Suppressor macrophage treated with lipopolysaccharide for 1 hour (primary cell): Measurements from ENCODE around the gene EEF1AKMT1.

Source experiments
- DNase-seq, 3 donors: peaks; one replicate each; pipeline ENCODE4 v3.0.0-alpha.2; 2020 to 2022

The EEF1AKMT1 gene

DNA sequence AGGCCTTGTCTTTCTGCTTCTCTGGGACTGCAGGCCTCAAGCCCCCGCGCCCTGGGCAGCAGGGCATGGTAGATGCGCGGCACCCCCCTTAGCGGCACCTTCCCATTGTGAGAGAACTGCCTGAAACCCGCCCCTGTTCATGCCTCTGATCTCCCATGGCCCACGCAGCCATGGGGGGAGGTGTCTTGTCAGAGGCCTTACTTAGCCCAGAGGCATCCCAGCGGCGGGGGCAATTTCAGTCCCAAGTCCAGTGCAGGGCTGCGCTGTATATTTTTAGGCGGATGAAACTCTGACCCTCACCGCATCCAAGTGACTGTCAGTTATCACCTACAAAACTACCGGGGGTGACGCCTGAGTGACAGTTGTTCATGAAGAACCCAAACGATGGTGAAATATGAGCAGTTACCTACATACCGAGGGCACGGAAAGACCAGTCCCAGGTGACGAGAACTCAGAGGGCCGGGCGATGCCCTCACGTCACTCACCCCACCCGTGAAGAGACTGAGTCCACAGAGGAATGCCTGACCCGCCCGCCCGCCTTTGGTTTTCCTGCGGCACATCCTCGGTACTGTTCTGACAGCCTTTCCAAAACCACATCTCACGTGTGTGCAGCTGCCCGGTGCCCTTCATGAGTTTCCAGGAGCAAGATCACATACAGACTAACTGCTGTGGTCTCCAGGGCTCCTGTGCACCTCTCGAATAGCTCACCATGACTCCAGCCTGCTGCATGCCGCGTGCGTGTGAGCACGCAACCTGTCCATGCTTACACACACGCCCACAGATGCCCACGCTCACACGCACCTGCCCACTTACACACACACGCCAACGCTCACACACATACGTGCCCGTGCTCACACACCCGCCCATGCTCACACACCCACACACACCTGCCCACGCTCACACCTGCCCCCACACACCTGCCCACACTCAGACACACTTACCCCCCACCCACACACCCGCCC lies 55.9 kb downstream of the EEF1AKMT1 start:
- no peak for DNase-seq

DNA sequence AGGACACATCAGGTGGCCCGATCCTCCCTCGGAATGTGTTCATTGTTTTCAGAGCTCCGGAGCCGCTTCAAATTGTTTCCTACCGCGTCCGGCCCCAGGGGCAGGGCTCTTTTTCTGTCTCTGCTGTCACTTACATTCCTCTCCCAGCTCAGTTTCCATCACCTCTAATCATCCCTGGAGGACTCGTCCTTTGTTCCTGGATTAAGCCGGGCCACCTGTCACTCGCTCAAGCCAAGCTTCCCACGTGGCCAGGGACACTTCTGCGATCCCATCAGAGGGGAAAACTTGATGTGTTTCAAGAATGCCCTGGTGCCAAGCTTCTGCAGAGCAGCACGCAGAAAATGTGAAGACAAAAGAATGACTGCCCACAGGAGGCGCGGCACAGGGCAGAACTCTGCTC lies 56.8 kb downstream of the EEF1AKMT1 start:
- no peak for DNase-seq

DNA sequence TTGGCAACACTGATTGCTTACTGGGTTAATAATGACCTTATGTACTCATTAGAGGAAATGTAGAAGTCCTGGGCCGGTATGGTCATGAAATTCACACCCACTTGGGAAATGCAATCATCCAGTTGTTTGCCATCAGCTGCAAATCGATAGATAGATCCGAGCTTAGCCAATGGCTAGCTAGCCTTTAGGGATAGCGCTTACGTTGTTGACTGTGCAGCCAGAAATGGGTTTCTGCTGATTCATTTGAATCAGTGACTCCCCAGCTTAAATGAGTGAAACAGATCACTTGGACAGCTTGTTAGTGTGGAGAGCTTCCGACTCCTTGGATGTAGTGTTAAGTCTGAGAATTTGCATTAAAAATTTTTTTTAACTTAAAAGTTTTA lies 58.4 kb downstream of the EEF1AKMT1 start:
- DNase-seq: no peak

GRCh38 chr13:20714563-20715329 lies 59.0 kb downstream of the EEF1AKMT1 start:
- DNase-seq: no peak

GRCh38 chr13:20714161-20714560 lies 59.6 kb downstream of the EEF1AKMT1 start:
- no peak for DNase-seq

GRCh38 chr13:20713751-20714150 lies 60.0 kb downstream of the EEF1AKMT1 start:
- DNase-seq: peak in 2 of 3 donors; percentile 15 to 18

DNA sequence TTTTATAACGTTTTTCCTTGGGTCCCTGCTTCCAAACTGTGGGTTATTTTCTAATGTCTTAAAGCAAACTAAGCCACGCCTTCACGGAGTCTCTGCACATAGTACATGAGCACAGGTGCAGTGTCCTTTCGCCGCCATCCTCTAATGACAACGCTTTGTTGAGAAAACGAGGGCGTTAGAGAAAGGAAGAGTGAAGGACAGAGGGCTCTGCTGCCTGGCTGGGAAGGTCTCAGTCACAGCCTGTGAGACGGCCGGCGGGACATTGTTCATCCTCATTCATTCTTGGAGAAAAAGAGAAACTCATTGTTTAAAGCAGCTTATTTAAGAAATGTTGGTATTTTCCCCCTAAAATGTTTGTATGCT lies 60.8 kb downstream of the EEF1AKMT1 start:
- DNase-seq: no peak

- DNase-seq: peak in 1 of 3 donors; percentile 24
These were observed 62.3 kb downstream of the EEF1AKMT1 start for GRCh38 chr13:20711301-20712044.

- no peak for DNase-seq
These were observed 64.0 kb downstream of the EEF1AKMT1 start for GRCh38 chr13:20709782-20710181.

DNA sequence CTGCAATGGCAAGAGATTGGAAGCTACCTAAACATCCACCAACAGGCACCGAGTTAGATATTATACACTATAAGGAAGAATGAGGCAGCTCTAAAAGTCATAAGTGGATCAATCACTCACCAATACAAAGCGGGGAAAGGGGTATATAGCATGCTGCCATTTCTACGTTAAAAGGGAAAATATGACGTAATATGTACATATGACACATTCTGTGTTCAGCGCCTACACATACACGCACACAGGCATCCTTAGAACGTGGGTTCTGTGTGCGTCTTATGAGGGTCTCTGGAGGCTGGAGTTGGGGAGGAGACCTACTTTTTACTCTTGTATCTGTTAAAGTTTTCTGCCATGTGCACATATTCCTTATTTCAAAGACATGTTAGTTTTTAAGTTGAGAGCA lies 64.4 kb downstream of the EEF1AKMT1 start:
- no peak for DNase-seq

GRCh38 chr13:20708216-20708615 lies 65.5 kb downstream of the EEF1AKMT1 start:
- DNase-seq: no peak

DNA sequence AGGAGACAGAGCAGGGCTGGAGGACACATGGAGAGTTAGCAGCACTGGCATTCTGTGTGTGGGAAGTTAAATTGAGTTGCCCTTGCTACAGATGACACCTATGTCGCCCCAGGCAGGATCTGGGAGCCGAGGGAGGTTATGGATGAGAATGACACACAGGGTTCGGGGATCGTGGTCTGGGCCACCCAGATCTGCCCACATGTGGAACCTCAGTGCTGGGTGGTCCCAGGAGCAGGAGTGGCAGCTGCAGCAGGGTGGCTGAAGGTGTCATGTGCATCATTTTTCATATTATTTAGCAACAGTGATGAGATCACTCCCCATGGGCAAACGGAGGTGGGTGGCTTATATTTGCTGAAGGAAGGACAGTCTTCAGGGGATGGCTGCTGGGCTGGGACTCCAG lies 67.1 kb downstream of the EEF1AKMT1 start:
- peak in 2 of 3 donors; percentile 28 to 32 for DNase-seq

DNA sequence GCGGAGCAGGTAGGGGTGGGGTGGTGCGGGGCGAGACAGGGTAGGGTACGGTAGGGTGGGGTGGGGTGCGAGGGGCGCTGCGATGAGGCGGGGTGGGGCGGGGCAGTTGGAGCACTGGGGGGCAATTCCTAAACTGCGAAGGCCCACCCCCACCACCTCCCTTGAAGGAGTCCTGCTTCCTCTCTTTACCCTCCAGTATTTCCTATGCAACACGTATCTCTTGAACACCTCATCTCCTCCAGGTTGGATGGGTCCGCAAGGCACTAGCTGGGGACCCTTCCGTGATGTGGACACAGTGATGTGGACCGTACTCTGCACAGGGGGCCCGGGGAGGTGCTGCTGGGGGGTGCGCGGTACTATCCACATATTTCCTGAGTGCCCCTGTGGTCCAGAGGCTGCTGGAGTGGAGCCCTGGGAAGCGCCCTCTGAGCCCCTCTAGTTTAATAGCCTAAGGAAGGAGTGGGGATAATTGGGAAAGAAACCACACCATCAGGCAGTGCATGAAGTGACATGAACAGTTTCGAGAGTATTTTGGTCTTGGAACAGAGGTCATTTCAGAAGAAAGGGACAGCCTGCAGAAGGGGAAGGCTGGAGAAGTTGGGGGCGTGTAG lies 69.2 kb downstream of the EEF1AKMT1 start:
- no peak for DNase-seq

DNA sequence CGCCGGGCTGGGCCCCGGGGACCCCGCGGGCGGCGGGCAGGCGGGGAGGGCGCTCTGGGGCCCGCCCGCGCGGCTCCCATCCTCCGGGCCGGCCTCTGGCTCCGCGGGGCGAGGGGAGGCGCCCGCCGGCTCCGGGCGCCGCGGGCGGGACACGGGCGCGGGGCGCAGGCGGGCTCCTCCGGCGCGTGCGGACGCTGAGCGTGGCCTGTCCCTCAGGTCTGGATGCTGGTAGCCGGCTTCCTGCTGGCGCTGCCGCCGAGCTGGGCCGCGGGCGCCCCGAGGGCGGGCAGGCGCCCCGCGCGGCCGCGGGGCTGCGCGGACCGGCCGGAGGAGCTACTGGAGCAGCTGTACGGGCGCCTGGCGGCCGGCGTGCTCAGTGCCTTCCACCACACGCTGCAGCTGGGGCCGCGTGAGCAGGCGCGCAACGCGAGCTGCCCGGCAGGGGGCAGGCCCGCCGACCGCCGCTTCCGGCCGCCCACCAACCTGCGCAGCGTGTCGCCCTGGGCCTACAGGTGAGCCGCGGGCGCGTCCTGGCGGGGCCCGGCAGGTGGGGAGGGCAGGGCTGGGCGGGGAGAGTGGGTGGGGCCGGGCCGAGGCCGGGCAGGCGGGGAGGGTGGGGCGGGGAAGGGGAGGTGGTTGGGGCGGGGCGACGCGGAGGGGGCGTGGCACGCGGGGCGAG lies 69.8 kb downstream of the EEF1AKMT1 start:
- peak; percentile 79 to 91 (median 84) for DNase-seq

DNA sequence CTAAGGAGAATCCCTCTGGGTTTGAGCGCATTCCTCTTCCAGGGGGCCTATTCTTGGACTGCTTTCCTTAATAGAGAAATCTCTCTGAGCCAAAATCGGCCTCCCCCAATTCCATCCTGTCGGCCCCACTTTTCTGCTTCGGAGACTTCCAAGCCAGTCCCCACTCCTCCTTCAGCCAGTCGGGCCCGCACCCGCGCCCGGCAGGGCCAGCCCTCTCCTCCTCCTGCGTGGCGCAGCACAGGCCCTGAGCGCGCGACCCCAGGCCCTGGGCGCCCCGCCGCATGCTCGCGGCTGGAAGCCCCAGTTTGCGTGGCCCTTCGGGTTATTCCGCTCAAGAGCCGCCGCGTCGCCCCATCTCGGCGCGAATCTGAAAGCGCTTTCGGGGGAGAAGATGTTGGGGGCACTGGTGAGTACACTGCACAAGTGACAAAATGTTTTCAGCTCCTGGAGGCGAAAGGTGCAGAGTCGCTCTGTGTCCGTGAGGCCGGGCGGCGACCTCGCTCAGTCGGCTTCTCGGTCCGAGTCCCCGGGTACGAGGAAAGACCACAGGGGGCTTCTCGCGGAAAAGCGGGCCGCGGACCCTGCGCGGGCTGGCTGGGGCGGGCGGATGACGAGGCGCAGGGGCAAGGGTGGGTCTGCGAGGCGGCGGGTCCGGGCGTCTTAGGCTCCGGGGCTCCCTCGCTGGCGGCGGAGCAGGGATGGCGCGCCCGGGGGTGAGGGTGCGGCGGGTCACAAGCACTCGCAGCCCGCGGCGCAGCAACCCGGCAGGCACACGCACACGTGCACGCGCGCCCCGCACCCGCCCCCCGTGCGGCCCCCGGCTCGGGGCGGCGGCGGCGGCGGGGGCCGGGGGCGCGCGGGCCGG lies 70.6 kb downstream of the EEF1AKMT1 start, which contains the start of gene IL17D:
Gene IL17D, plus strand, starts transcription at position 785 of the 865 bp plus-strand sequence. CDS start 303 bp downstream, outside the sequence.
- peak; percentile 20 to 49 (median 24) for DNase-seq

DNA sequence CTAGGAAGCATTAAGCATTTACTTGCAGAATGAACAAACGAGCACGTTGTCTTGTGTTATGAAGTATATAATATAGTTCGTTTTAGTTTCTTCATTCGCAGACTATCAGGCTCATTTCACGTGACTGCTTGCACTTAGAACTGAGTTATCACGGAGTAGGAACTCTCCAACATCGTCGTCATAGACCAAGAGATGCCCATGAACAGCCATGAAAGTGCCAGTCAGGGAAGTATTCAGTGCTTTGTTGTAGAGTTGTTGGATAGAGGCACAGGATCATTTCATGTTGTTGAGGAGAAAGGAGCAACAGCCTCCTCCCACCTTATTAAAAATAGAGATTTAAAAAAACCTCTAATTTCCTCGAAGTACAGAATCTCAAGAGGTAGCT lies 71.2 kb downstream of the EEF1AKMT1 start:
- peak; percentile 35 to 55 (median 48) for DNase-seq

DNA sequence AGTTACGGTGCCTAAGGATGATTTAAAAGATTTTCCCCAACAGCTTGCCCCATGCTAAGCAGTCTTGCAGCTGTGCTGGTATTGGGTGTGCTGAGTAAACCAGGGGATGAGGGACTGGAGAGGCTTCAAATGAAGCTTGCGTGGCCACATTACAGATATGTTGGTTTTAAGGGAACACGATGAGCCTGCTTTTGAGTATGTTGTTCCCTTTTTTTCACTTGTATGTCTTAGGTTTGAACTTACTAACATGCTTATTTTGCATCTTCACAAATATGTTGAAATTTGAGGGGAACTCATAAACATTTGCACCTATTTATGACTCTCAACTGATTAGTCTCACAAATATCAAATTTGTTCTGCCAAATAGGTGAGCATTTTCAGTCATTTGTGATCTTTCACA lies 72.3 kb downstream of the EEF1AKMT1 start:
- peak in 2 of 3 donors; percentile 18 to 23 for DNase-seq

GRCh38 chr13:20700288-20700687 lies 73.5 kb downstream of the EEF1AKMT1 start:
- DNase-seq: no peak

DNA sequence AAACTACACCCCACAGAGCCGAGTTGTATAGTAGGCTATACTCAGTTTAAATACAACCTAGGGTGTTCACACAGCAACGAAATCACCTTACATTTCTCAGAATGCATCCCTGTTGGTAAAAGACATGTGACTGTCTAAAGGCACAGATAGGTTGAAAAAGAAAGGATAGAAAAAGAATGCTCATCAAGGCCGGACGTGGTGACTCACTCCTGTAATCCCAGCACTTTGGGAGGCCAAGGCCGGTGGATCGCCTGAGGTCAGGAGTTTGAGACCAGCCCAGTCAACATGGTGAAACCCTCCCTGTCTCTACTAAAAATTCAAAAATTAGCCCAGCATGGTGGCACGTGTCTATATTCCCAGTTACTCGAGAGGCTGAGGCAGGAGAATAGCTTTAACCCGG lies 74.0 kb downstream of the EEF1AKMT1 start:
- no peak for DNase-seq

GRCh38 chr13:20696073-20696472 lies 77.7 kb downstream of the EEF1AKMT1 start:
- DNase-seq: no peak

GRCh38 chr13:20691616-20692015 lies 82.1 kb downstream of the EEF1AKMT1 start:
- no peak for DNase-seq
